ELF-1 (cell line): ENCODE measurements around the gene LRRC4C.

Experiments used
- DNase-seq: peaks from one replicate; pipeline ENCODE4 v3.0.0-alpha.2; 2016; ENCODE audit warnings: low read depth, low spot score

Gene LRRC4C

DNA sequence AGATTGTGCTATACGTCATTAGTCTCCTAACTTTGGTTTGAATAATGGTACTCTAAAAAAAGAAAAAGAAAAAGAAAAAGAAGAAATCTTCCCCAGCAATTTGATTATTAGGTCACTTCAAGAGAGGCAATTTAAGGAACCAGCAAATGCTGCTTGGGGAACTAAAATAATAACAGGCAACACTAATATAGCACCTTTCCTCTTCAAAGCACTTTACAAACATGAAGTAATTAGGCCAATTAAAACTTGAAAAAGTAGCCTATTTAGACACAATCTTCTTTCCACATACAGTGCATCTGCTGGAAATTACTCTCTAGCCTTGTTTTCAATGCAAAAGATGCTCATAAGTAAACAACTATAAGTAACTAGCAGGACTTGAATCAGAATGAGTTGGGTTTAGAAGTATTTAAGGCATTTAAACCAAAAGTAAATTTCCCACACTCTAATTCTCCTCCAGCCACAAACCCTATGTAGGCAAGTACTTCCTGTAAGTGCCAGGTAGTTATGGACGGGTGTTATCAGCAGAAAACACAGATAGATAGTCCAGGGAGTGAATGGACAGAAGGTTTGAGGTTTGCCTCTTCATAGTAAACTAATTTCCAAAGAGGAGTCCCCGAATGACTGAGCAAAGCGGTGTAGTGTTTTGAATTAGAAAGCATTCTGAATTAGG is 44.5 kb downstream of the LRRC4C start:
- DNase-seq, result no peak

DNA sequence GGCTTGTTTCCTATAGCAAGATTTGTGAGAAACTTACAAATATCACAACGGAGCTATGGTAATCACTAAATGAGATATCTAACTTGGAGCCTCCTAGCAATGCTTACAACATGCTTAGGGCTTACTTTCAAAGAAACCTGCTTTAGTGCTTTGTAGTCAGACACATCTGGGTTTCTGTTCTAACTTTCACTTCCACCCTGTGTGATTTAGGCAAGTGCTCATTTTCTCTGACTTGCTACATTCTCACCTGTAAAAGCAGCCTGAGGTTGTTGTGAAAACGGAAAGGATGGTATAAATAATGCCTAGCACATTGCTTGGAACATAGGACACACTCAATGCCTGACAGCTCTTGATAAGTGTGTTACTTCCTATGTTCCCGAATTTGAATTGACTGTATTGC is 45.6 kb downstream of the LRRC4C start:
- DNase-seq, result no peak

- DNase-seq, result no peak
Observed at GRCh38 chr11:41405812-41406211, 53.6 kb downstream of the LRRC4C start.

DNA sequence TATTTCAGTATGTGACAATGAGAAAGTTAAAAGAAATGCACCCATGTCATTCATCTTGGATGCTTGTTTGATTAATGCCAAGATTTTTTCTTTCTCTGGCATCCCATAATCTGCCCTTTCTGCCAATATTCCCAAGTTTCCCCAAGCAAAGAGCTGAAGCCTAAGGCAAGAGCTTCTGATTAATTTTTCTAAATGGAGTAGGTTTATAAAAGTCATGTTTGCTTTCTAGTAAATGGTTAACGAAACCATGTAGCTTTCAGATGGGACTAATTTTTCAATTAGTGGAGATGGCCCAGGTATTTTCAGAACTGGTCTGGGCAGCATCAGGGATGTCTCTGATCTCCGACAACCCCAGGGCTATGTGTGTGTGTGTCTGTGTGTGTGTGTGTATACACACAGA is 55.3 kb downstream of the LRRC4C start:
- DNase-seq, result no peak

- no peak for DNase-seq
Observed at GRCh38 chr11:41403458-41403857, 56.0 kb downstream of the LRRC4C start.

- no peak for DNase-seq
Observed at GRCh38 chr11:41400819-41401382, 58.6 kb downstream of the LRRC4C start.

DNA sequence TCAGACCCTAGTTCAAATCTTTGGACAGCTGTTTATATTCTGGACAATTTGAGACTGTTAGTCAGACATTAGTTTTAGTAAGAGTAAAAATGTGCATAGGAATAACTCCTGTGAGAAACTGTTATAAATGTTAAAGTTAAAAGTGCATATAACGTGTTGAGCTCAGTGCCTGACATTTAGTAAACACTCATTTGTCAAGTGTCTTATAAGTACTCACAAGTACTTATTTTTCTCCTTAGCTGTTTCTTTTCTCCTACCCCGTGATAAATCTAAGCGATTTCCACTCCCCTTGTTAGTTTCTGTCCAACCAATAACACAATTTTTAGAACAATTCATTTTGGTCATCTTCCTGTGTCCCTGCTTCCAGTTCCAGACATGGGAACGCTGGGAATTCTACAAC is 59.3 kb downstream of the LRRC4C start:
- no peak for DNase-seq

DNA sequence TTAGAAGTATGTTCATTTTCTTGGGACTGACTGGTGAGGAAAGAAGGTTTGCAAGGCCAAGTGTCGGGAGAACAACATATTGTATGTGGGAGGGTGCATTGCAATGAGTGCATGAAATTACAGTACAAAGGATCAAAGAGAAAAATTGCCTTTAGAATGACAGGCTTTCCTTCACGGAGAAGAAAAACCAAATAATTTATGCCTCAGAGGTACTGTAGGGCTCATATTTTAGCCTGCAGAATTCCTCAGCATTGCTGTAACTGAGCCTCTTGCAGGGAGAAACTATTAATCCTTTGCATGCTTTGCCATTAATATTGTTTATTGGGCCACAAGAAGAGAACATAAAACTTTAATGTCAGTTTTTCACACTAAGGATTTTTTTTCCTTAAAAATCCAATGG is 60.1 kb downstream of the LRRC4C start:
- no peak for DNase-seq

DNA sequence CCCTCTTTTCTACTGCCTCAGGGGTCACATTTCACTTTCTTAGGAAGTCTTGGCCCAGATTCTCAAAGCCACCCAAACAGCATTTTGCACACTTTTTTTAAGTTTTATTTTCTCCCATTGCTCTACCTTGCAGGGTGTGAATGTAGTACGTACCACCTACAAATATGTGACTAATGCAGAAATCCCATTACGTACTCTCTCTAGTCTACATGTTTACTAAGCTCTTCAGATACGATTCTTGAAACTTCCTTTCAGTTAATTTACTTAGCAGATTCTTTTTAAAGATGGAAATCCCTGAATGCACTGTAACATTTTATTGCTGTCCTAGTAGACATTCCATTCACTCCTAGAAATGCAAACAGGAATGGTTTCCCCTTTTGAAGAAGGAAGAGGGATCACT is 61.3 kb downstream of the LRRC4C start:
- no peak for DNase-seq

GRCh38 chr11:41394521-41395195 is 64.8 kb downstream of the LRRC4C start:
- no peak for DNase-seq

DNA sequence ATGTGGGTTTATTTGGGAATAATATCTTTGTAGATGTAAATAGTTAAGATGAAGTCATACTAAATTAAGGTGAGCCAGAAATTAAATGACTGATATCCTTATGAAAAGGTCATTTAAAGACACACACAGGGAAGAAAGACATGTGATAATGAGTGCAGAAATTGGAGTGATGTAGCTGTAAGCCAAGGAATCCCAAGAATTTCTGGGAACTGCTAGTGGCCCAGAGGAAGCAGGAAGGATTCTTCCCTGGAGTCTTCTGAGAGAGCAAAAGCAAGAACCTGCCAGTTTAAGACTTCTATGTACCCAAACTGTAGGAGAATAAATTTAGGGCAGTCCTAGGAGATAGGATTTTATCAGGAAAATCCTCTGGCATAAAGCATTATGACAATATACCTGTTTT is 66.9 kb downstream of the LRRC4C start:
- peak; percentile 37 for DNase-seq

GRCh38 chr11:41389623-41390130 is 69.8 kb downstream of the LRRC4C start:
- DNase-seq, result no peak

- DNase-seq, result no peak
Observed at GRCh38 chr11:41384329-41384728, 75.1 kb downstream of the LRRC4C start.

- no peak for DNase-seq
Observed at GRCh38 chr11:41383768-41384167, 75.7 kb downstream of the LRRC4C start.

DNA sequence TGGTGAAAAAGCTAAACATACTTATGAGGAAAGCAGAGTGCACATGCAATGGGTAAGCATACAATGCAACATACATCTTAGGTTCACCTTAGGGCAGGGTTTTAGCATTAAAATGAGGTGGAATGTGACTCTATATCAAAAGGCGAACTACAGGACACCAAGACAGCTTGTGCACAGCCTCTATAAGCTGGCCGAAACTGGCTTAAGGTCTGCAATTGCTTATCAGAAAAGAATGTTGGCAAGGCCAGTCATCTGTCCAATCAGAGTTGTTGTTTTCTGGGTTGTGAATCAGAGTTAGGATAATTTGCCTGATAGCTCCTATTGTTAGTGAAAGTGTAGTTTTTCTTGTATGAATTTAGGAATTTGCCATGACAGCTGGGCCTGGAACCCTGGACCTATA is 76.5 kb downstream of the LRRC4C start:
- DNase-seq, result peak; percentile 14

- DNase-seq, result no peak
Observed at GRCh38 chr11:41379084-41379483, 80.4 kb downstream of the LRRC4C start.

DNA sequence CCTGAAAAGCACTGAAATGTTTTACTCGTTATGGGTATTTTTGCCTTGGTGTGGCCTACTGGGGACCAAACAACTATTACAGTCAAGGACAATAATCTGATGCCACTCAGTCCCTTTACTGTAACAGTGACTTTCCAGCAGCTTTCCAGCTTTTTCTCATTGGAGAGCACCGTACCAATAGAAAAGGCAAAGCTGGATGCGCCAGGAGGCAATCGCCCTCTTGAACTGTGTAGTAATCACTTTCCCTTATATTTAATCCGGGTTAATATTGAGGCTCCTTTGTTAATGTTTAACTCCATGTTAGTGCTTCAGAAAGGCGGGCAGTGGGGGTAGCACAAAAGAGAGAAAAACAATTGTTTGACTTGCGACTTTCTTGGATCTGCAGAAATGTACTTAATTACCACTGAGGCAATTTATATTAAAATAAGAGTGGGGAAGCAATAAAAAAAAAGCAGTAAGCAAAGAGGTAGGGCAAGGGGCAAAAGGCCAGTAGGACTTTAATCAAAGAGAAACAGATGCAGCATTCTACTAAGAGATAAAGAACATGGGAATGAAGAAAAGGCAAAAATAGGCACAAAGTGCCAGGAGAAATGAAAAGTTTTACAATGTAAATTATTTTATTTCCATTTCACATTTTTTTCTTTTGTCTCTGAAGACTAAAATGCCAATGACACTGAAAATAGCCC is 81.6 kb downstream of the LRRC4C start:
- DNase-seq, result no peak

GRCh38 chr11:41351825-41352224 is 107.6 kb downstream of the LRRC4C start:
- no peak for DNase-seq

GRCh38 chr11:41346042-41346441 is 113.4 kb downstream of the LRRC4C start:
- DNase-seq, result no peak

GRCh38 chr11:41334007-41334933 is 125.2 kb downstream of the LRRC4C start:
- DNase-seq, result no peak

DNA sequence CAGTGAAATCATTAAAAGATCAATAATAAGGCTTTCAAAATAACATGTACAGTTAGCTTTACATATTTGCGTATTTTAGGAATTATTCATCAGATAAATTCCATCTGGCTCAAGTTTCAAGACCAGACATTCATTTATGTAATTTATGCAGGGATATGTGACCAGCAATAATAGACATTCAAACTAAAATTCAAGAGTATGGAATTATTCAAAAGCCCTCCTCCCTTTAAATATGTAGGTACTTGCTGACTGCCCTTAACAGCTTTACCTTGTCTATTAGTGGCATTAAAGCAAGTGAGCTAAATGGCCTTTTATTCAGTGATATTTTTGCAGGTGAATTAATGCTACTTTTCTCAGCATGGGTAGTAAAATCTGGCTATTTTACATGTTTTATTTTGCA is 126.1 kb downstream of the LRRC4C start:
- no peak for DNase-seq
